DOHH2 (cell line): ENCODE measurements around the gene ZFAND3.

ENCODE experiments used
- EZH2phosphoT487 ChIP-seq: fragments of 200-600 bp; sonication (generic); IDR thresholded peaks from 2 replicates; pipeline ENCODE4 v1.6.1; 2017; ENCODE audit warnings: borderline replicate concordance, mild to moderate bottlenecking, antibody characterized with exemption, low read length, moderate library complexity, mixed read lengths
- TF ChIP-seq, protein P1 (sequence below): fragments of 200-600 bp; sonication (generic); IDR thresholded peaks from one replicate; pipeline ENCODE4 v1.5.1; 2014; ENCODE audit warnings: antibody characterized with exemption, mild to moderate bottlenecking, low read depth, low read length; ENCODE audit not compliant: poor library complexity, severe bottlenecking

DNA sequence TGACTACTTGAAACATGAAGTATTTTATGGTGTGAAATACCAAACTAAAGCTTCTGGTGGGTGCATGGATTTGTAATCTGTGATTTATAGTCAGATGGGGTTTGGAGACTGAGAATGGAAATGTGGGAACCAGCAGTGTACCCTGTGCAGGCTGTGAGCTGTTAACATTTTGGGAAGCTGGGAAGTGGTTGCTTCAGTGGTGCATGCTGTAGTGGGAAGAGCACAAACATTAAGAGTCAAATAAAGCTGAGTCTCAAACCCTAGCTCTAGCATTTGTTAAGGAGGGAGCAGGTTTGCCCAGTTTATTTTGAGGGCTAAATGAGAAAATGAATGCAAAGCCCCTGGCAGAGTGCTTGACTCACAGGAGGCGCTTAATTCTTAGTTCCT lies 235.7 kb downstream of the ZFAND3 start:
- TF ChIP-seq, protein P1, sequence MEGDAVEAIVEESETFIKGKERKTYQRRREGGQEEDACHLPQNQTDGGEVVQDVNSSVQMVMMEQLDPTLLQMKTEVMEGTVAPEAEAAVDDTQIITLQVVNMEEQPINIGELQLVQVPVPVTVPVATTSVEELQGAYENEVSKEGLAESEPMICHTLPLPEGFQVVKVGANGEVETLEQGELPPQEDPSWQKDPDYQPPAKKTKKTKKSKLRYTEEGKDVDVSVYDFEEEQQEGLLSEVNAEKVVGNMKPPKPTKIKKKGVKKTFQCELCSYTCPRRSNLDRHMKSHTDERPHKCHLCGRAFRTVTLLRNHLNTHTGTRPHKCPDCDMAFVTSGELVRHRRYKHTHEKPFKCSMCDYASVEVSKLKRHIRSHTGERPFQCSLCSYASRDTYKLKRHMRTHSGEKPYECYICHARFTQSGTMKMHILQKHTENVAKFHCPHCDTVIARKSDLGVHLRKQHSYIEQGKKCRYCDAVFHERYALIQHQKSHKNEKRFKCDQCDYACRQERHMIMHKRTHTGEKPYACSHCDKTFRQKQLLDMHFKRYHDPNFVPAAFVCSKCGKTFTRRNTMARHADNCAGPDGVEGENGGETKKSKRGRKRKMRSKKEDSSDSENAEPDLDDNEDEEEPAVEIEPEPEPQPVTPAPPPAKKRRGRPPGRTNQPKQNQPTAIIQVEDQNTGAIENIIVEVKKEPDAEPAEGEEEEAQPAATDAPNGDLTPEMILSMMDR: no peak
- no peak for TF ChIP-seq EZH2phosphoT487
